ENCODE results near the gene EMC8. TPM values are rescaled to one million over a fixed set of nuclear protein-coding genes. Genes with fewer than 3 reads are reported as not detected.

The EMC8 gene
- total RNA-seq, 1 experiment from 2014 or later: 38.2 TPM

GRCh38 chr16:85736921-85737320 lies 62.4 kb downstream of the EMC8 start:
- H3K4me3 ChIP-seq: no peak overlapping the region
- TF ChIP-seq CTCF (conservative IDR thresholded peaks at IDR 0.05): no peak
- TF ChIP-seq EZH2 (IDR thresholded peaks at IDR 0.05; ENCODE audit: low read depth): no peak
- H3K4me2 ChIP-seq: no peak overlapping the region
- H3K4me1 ChIP-seq (replicated peaks; ENCODE audit: insufficient read depth): peaks cover 9% of the 10 kb centered on the region; the same call in 1 of the 2 replicates
- BruUV-seq (replicated peaks): no TSS peak
- no peak for DNase-seq
- H3K36me3 ChIP-seq (ENCODE audit: low read depth): peaks cover 6% of the 10 kb centered on the region; the same call in 1 of the 2 replicates
- peaks cover 13% of the 10 kb centered on the region for H3K79me2 ChIP-seq (ENCODE audit: low read depth)
- no peaks in the 10 kb centered on the region for H3K9me2 ChIP-seq (ENCODE audit: insufficient read depth)
- H3K9me3 ChIP-seq (ENCODE audit: insufficient read depth, low read depth): no peaks in the 10 kb centered on the region
- CTCF ChIA-PET: no interaction called here
- no peak overlapping the region for H3K27ac ChIP-seq
- intact Hi-C loops (cut with micrococcal nuclease; ENCODE audit: unreplicated experiment): no loop called here
- no peak overlapping the region for H2AFZ ChIP-seq
- peaks cover 5% of the 10 kb centered on the region for H4K20me1 ChIP-seq (ENCODE audit: insufficient read depth)
- POLR2A ChIA-PET (ENCODE audit: unreplicated experiment): no interaction called here
- no peaks in the 10 kb centered on the region for H3K27me3 ChIP-seq (ENCODE audit: insufficient read depth, low read depth)
- peaks cover 19% of the 10 kb centered on the region; the same call in 1 of the 2 replicates for H3F3A ChIP-seq (ENCODE audit: insufficient read depth, low read depth)

- POLR2A ChIA-PET (ENCODE audit: unreplicated experiment): interaction anchor here (0.6 kb wide), 1 partner anchor 1409 kb away, joined by 9 read pairs; no protein-coding TSS in a partner anchor
These were observed 63.4 kb downstream of the EMC8 start for GRCh38 chr16:85735946-85736345.

GRCh38 chr16:85735225-85735635 lies 64.1 kb downstream of the EMC8 start:
- no peaks in the 10 kb centered on the region for H3K36me3 ChIP-seq (ENCODE audit: low read depth)
- peaks cover 19% of the 10 kb centered on the region; the same call in 1 of the 2 replicates for H3F3A ChIP-seq (ENCODE audit: insufficient read depth, low read depth)
- 0 out of 2 replicates have a peak, but pooled peaks cover 5% of the 10 kb centered on the region for H3K79me2 ChIP-seq (ENCODE audit: low read depth)
- peaks cover 5% of the 10 kb centered on the region for H4K20me1 ChIP-seq (ENCODE audit: insufficient read depth)
- H3K4me3 ChIP-seq: no peak overlapping the region
- no peak for DNase-seq
- no TSS peak for BruUV-seq (replicated peaks)
- ChIA-PET CTCF (no interaction called here), POLR2A (ENCODE audit: unreplicated experiment) (no interaction called here)
- H3K4me2 ChIP-seq: no peak overlapping the region
- peaks cover 9% of the 10 kb centered on the region; the same call in 1 of the 2 replicates for H3K4me1 ChIP-seq (replicated peaks; ENCODE audit: insufficient read depth)
- TF ChIP-seq EZH2 (IDR thresholded peaks at IDR 0.05; ENCODE audit: low read depth) (no peak), CTCF (conservative IDR thresholded peaks at IDR 0.05) (no peak)
- no peak overlapping the region for H3K27ac ChIP-seq
- no peaks in the 10 kb centered on the region for H3K27me3 ChIP-seq (ENCODE audit: insufficient read depth, low read depth)
- H2AFZ ChIP-seq: no peak overlapping the region
- no peaks in the 10 kb centered on the region for H3K9me3 ChIP-seq (ENCODE audit: insufficient read depth, low read depth)
- intact Hi-C loops (cut with micrococcal nuclease; ENCODE audit: unreplicated experiment): no loop called here
- H3K9me2 ChIP-seq (ENCODE audit: insufficient read depth): no peaks in the 10 kb centered on the region

More at GRCh38 chr16:85735946-85736345, 63.4 kb downstream of the EMC8 start:
- intact Hi-C loops (cut with micrococcal nuclease; ENCODE audit: unreplicated experiment): no loop called here
- no peak overlapping the region for H3K27ac ChIP-seq
- 0 out of 2 replicates have a peak, but pooled peaks cover 5% of the 10 kb centered on the region for H3K79me2 ChIP-seq (ENCODE audit: low read depth)
- TF ChIP-seq CTCF (conservative IDR thresholded peaks at IDR 0.05) (no peak), EZH2 (IDR thresholded peaks at IDR 0.05; ENCODE audit: low read depth) (no peak)
- H3K9me3 ChIP-seq (ENCODE audit: insufficient read depth, low read depth): no peaks in the 10 kb centered on the region
- H3F3A ChIP-seq (ENCODE audit: insufficient read depth, low read depth): peaks cover 19% of the 10 kb centered on the region; the same call in 1 of the 2 replicates
- CTCF ChIA-PET: no interaction called here
- no peaks in the 10 kb centered on the region for H3K9me2 ChIP-seq (ENCODE audit: insufficient read depth)
- H3K4me3 ChIP-seq: no peak overlapping the region
- peaks cover 9% of the 10 kb centered on the region; the same call in 1 of the 2 replicates for H3K4me1 ChIP-seq (replicated peaks; ENCODE audit: insufficient read depth)
- BruUV-seq (replicated peaks): no TSS peak
- peaks cover 2% of the 10 kb centered on the region; the same call in 1 of the 2 replicates for H3K36me3 ChIP-seq (ENCODE audit: low read depth)
- H3K27me3 ChIP-seq (ENCODE audit: insufficient read depth, low read depth): no peaks in the 10 kb centered on the region
- no peak overlapping the region for H2AFZ ChIP-seq
- DNase-seq: no peak
- H3K4me2 ChIP-seq: no peak overlapping the region
- H4K20me1 ChIP-seq (ENCODE audit: insufficient read depth): peaks cover 5% of the 10 kb centered on the region

All from PC-9 (cell line).